Measurements from ENCODE around the gene KRT6C. TPM values are rescaled to one million over a fixed set of nuclear protein-coding genes. Genes with fewer than 3 reads are reported as not detected.
"Not testable (repeated sequence)": the region's sequence is repeated elsewhere in the genome, so short reads cannot be mapped to it uniquely, and the experiment has no call there.

KRT6C gene
- total RNA-seq, 2 experiments from 2014 or later = not detected

GRCh38 chr12:52495389-52495788 lies 21.8 kb upstream of the KRT6C start:
- Mint-ChIP-seq H3K27me3 (peaks cover 28% of the 10 kb centered on the region), H3K9me3 (no peaks in the 10 kb centered on the region), H3K36me3 (ENCODE audit: low read depth) (no peaks in the 10 kb centered on the region), H3K4me3 (no peak overlapping the region), H3K27ac (no peak overlapping the region), H3K4me1 (ENCODE audit: low read depth) (no peaks in the 10 kb centered on the region)
- CTCF ChIA-PET = no interaction called here
- intact Hi-C loops (cut with micrococcal nuclease) = no loop called here
- POLR2A ChIA-PET = no interaction called here
- TF ChIP-seq CTCF (IDR thresholded peaks at IDR 0.05) = no peak
- ATAC-seq (no peak), DNase-seq (no peak)

- POLR2A ChIA-PET = no interaction called here
- TF ChIP-seq CTCF (IDR thresholded peaks at IDR 0.05) = no peak
- Mint-ChIP-seq H3K4me1 (ENCODE audit: low read depth) (no peaks in the 10 kb centered on the region), H3K4me3 (no peak overlapping the region), H3K27me3 (peaks cover 28% of the 10 kb centered on the region), H3K9me3 (no peaks in the 10 kb centered on the region), H3K27ac (no peak overlapping the region), H3K36me3 (ENCODE audit: low read depth) (no peaks in the 10 kb centered on the region)
- CTCF ChIA-PET = no interaction called here
- ATAC-seq = no peak
- intact Hi-C loops (cut with micrococcal nuclease) = no loop called here
- no peak for DNase-seq
These were observed 20.9 kb upstream of the KRT6C start for GRCh38 chr12:52494518-52494917.

- Mint-ChIP-seq H3K4me3 (no peak overlapping the region), H3K27ac (no peak overlapping the region), H3K9me3 (no peaks in the 10 kb centered on the region), H3K36me3 (ENCODE audit: low read depth) (no peaks in the 10 kb centered on the region), H3K27me3 (peaks cover 28% of the 10 kb centered on the region), H3K4me1 (ENCODE audit: low read depth) (no peaks in the 10 kb centered on the region)
- no peak for DNase-seq
- no peak for ATAC-seq
- TF ChIP-seq CTCF (IDR thresholded peaks at IDR 0.05) = no peak
- POLR2A ChIA-PET = no interaction called here
- intact Hi-C loops (cut with micrococcal nuclease) = no loop called here
- CTCF ChIA-PET = no interaction called here
These were observed 20.5 kb upstream of the KRT6C start for GRCh38 chr12:52494100-52494499.

DNA sequence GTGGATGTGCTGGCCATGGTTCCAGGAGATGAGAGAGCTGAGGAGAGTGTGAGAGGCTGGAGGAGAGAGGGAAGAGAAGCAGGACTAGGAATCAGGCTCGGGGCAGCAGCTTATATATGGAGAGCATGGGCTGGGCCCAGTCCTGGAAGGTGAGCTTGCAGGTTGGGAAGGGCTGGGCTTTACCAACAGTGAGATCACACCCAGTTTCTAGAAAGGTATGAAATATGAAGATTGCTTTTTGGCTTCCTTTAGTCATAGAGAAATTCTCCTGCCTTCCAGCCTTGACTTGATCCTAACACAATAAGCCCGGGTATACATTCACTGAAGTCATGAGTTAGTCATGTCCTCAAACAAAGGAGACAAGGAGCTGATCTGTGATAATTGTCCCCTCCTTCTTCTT lies 19.6 kb upstream of the KRT6C start, which contains the start of gene KRT6A:
Gene KRT6A (minus strand): TSS at position 86 of the 400 bp plus-strand sequence. CDS start 69 bp downstream, at position 17.
- H3K27ac Mint-ChIP-seq = no peak within 1 kb of the TSS
- ATAC-seq = no peak
- no peak for DNase-seq
- peaks cover 30% of the 10 kb centered on the region for H3K27me3 Mint-ChIP-seq
- no peak within 1 kb of the TSS for H3K4me3 Mint-ChIP-seq
- intact Hi-C loops (cut with micrococcal nuclease) = no loop called here
- H3K9me3 Mint-ChIP-seq = no peaks in the 10 kb centered on the region
- no peaks in the 10 kb centered on the region for H3K4me1 Mint-ChIP-seq (ENCODE audit: low read depth)
- POLR2A ChIA-PET = no interaction called here
- CTCF ChIA-PET = no interaction called here
- H3K36me3 Mint-ChIP-seq (ENCODE audit: low read depth) = no peaks in the 10 kb centered on the region
- TF ChIP-seq CTCF (IDR thresholded peaks at IDR 0.05) = no peak

DNA sequence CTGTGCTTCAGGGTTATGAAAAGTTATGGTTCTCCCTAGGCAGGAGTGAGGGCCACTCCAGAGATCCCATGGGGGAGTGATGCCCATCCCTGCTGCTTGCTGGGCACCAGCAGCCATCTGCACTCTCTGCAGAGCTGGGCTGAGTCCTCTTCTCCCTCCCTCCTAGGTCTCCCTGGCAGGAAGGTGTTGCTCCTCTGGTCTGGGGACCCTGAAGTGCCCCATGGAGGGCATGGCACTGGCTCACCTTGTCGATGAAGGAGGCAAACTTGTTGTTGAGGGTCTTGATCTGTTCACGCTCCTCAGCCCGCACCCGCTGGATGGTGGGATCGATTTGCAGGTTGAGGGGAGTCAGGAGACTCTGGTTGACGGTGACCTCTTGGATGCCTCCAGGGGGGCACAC lies 18.8 kb upstream of the KRT6C start:
- POLR2A ChIA-PET; H3K4me1 Mint-ChIP-seq (ENCODE audit: low read depth); ATAC-seq; DNase-seq; H3K4me3 Mint-ChIP-seq; intact Hi-C loops (cut with micrococcal nuclease); CTCF ChIA-PET; H3K36me3 Mint-ChIP-seq (ENCODE audit: low read depth); H3K9me3 Mint-ChIP-seq; H3K27ac Mint-ChIP-seq: not testable (repeated sequence)
- peaks cover 28% of the 10 kb centered on the region for H3K27me3 Mint-ChIP-seq

- H3K9me3 Mint-ChIP-seq; intact Hi-C loops (cut with micrococcal nuclease); H3K36me3 Mint-ChIP-seq (ENCODE audit: low read depth); H3K27ac Mint-ChIP-seq; POLR2A ChIA-PET; ATAC-seq; CTCF ChIA-PET; DNase-seq; H3K4me1 Mint-ChIP-seq (ENCODE audit: low read depth); H3K4me3 Mint-ChIP-seq: not testable (repeated sequence)
- H3K27me3 Mint-ChIP-seq = peaks cover 33% of the 10 kb centered on the region
These were observed 17.9 kb upstream of the KRT6C start for GRCh38 chr12:52491495-52491894.
